Hippocampal formation (tissue), 2 donors: Measurements from ENCODE around the gene KANK3.
"Not testable (repeated sequence)": the region's sequence is repeated elsewhere in the genome, so short reads cannot be mapped to it uniquely, and the experiment has no call there.

ENCODE experiments used
- DNase-seq, 2 donors: peaks; one replicate each; lab custom pipeline; 2025; lab: John Stamatoyannopoulos, UW

Gene KANK3

GRCh38 chr19:8316351-8317125 lies 26.5 kb downstream of the KANK3 start:
- DNase-seq, result no peak

GRCh38 chr19:8314981-8315640 lies 28.0 kb downstream of the KANK3 start:
- DNase-seq, result not testable (repeated sequence)

- DNase-seq, result no peak
Measured at GRCh38 chr19:8311461-8312260, 31.4 kb downstream of the KANK3 start.

GRCh38 chr19:8310342-8311055 lies 32.6 kb downstream of the KANK3 start:
- DNase-seq, result no peak

- DNase-seq, result no peak
Measured at GRCh38 chr19:8308891-8309291, 34.2 kb downstream of the KANK3 start.

GRCh38 chr19:8307965-8308866 lies 34.8 kb downstream of the KANK3 start, which contains the start of gene CD320:
CD320 (minus strand) TSS chr19:8308358; CDS start chr19:8308290, 68 bp downstream.
- DNase-seq, result peak; percentile 79 to 84

- no peak for DNase-seq
Measured at GRCh38 chr19:8307400-8307964, 35.6 kb downstream of the KANK3 start.

GRCh38 chr19:8306235-8307054 lies 36.6 kb downstream of the KANK3 start:
- no peak for DNase-seq

- no peak for DNase-seq
Measured at GRCh38 chr19:8305798-8306197, 37.3 kb downstream of the KANK3 start.

- DNase-seq, result no peak
Measured at GRCh38 chr19:8304841-8305621, 38.0 kb downstream of the KANK3 start.

GRCh38 chr19:8302734-8303133 lies 40.3 kb downstream of the KANK3 start:
- no peak for DNase-seq

GRCh38 chr19:8302357-8302691 lies 40.7 kb downstream of the KANK3 start:
- no peak for DNase-seq

- DNase-seq, result not testable (repeated sequence)
Measured at GRCh38 chr19:8291337-8291736, 51.7 kb downstream of the KANK3 start.

- not testable (repeated sequence) for DNase-seq
Measured at GRCh38 chr19:8276508-8276907, 66.6 kb downstream of the KANK3 start.
